Endodermal cell (in vitro differentiated cells): ENCODE measurements around the gene GCGR. TPM values are rescaled to one million over a fixed set of nuclear protein-coding genes. Genes with fewer than 3 reads are reported as not detected.
A peak's percentile ranks its signal among the peaks of the same experiment; 100 is the strongest.

Experiments
- DNase-seq: peaks from one replicate; pipeline ENCODE4 v3.0.0-alpha.2; 2017
- H3K27ac ChIP-seq: 2 replicates; pipeline ENCODE4 v1.5.1; 2013; ENCODE audit warnings: mild to moderate bottlenecking, low read depth, low read length, moderate library complexity
- H3K27me3 ChIP-seq: 2 replicates; pipeline ENCODE4 v1.6.1; 2013; ENCODE audit warnings: mild to moderate bottlenecking, low read length, moderate library complexity; ENCODE audit not compliant: insufficient read depth, control insufficient read depth, poor library complexity, severe bottlenecking
- H3K36me3 ChIP-seq: 2 replicates; pipeline ENCODE4 v1.7.0; 2013; ENCODE audit warnings: mild to moderate bottlenecking, low read length, moderate library complexity; ENCODE audit not compliant: control insufficient read depth, insufficient read depth
- H3K4me1 ChIP-seq: one replicate; pipeline ENCODE4 v1.7.0; 2013; ENCODE audit warnings: low read length; ENCODE audit not compliant: control insufficient read depth, insufficient read depth
- H3K4me3 ChIP-seq: 2 replicates; pipeline ENCODE4 v1.5.1; 2013; ENCODE audit warnings: mild to moderate bottlenecking, low read length, moderate library complexity
- H3K9ac ChIP-seq: 2 replicates; pipeline ENCODE4 v1.6.1; 2013; ENCODE audit warnings: mild to moderate bottlenecking, low read length, moderate library complexity; ENCODE audit not compliant: poor library complexity, severe bottlenecking; ENCODE audit errors: extremely low read depth
- H3K9me3 ChIP-seq: 2 replicates; pipeline ENCODE4 v1.6.1; 2013; ENCODE audit warnings: mild to moderate bottlenecking, low read length, moderate library complexity; ENCODE audit not compliant: control insufficient read depth
- H3K27ac Mint-ChIP-seq: 2 replicates; pipeline ENCODE4 v1.8.0; 2020; ENCODE audit warnings: mixed read lengths
- H3K27me3 Mint-ChIP-seq: 2 replicates; pipeline ENCODE4 v1.8.0; 2021; ENCODE audit warnings: mild to moderate bottlenecking, mixed read lengths; ENCODE audit not compliant: insufficient read depth
- H3K36me3 Mint-ChIP-seq: 2 replicates; pipeline ENCODE4 v1.8.0; 2020; ENCODE audit warnings: low read depth, mixed read lengths
- H3K4me1 Mint-ChIP-seq: 2 replicates; pipeline ENCODE4 v1.8.0; 2020; ENCODE audit warnings: mixed read lengths
- H3K4me3 Mint-ChIP-seq: 2 replicates; pipeline ENCODE4 v1.8.0; 2020; ENCODE audit warnings: mild to moderate bottlenecking, moderate library complexity, mixed read lengths
- H3K9me3 Mint-ChIP-seq: 2 replicates; pipeline ENCODE4 v1.8.0; 2020; ENCODE audit warnings: mild to moderate bottlenecking, mixed read lengths
- CTCF ChIP-seq: fragments of 200-600 bp; sonication (generic); conservative IDR thresholded peaks from 2 replicates; pipeline ENCODE4 v1.5.0; 2021; ENCODE audit warnings: antibody characterized with exemption, mild to moderate bottlenecking
- WGBS, 2 experiments: methylation state at CpG; one replicate each; pipeline versions ENCODE4 v1.1.5 to v1.1.7; 2013; ENCODE audit warnings: missing lambda C conversion rate in 2 of 2, mixed read lengths in 1 of 2; ENCODE audit not compliant: insufficient coverage in 1 of 2, insufficient read length in 1 of 2; 5-methylcytosine and 5-hydroxymethylcytosine counted together
- total RNA-seq, 2 donors: library from RNA; stranded (reverse); fragmentation: NEBNext Ultra II Directional in 1 of 2; extraction: Animal tissue kit (Norgen Biotek cat#: 25700) in 1 of 2; gene quantifications; 2 replicates in 1 of 2; 3 replicates in 1 of 2; pipeline ENCODE4 v1.2.1, GENCODE V29; 2021

GCGR gene
- total RNA-seq, 2 donors from 2014 or later, result 4.0 TPM; not detected in 1

GRCh38 chr17:81840826-81841778 lies 37.2 kb downstream of the GCGR start:
- H3K36me3 Mint-ChIP-seq, result peaks cover 29% of the 10 kb centered on the region
- Histone ChIP-seq H3K9me3 (no peaks in the 10 kb centered on the region), H3K27ac (peak overlapping the region; percentile 11), H3K4me1 (no peaks in the 10 kb centered on the region), H3K27me3 (no peaks in the 10 kb centered on the region), H3K4me3 (no peak overlapping the region), H3K9ac (no peak overlapping the region), H3K36me3 (peaks cover 37% of the 10 kb centered on the region)
- no peaks in the 10 kb centered on the region for H3K4me1 Mint-ChIP-seq
- TF ChIP-seq CTCF, result no peak
- 91 to 95% methylated on average over 28 to 40 of the region's 40 CpGs for WGBS, 2 experiments
- peak overlapping the region; percentile 48 for H3K27ac Mint-ChIP-seq
- no peak overlapping the region for H3K4me3 Mint-ChIP-seq
- no peaks in the 10 kb centered on the region for H3K9me3 Mint-ChIP-seq
- peak; percentile 72 for DNase-seq
- H3K27me3 Mint-ChIP-seq, result no peaks in the 10 kb centered on the region

- no peak overlapping the region for H3K27ac Mint-ChIP-seq
- no peaks in the 10 kb centered on the region for H3K27me3 Mint-ChIP-seq
- Histone ChIP-seq H3K4me3 (no peak overlapping the region), H3K27ac (no peak overlapping the region), H3K4me1 (no peaks in the 10 kb centered on the region), H3K36me3 (peaks cover 44% of the 10 kb centered on the region), H3K27me3 (no peaks in the 10 kb centered on the region), H3K9me3 (no peaks in the 10 kb centered on the region), H3K9ac (no peak overlapping the region)
- no peak overlapping the region for H3K4me3 Mint-ChIP-seq
- 89 to 96% methylated on average over 9 to 15 of the region's 15 CpGs for WGBS, 2 experiments
- TF ChIP-seq CTCF, result no peak
- peaks cover 36% of the 10 kb centered on the region for H3K36me3 Mint-ChIP-seq
- H3K4me1 Mint-ChIP-seq, result no peaks in the 10 kb centered on the region
- no peaks in the 10 kb centered on the region for H3K9me3 Mint-ChIP-seq
- no peak for DNase-seq
These were observed 37.9 kb downstream of the GCGR start for GRCh38 chr17:81841866-81842265.

GRCh38 chr17:81842378-81842724 lies 38.4 kb downstream of the GCGR start:
- no peak overlapping the region for H3K4me3 ChIP-seq
- no peak overlapping the region for H3K27ac Mint-ChIP-seq
- peaks cover 37% of the 10 kb centered on the region for H3K36me3 Mint-ChIP-seq
- DNase-seq, result no peak
- no peaks in the 10 kb centered on the region for H3K27me3 ChIP-seq
- WGBS, 2 experiments, result 97 to 98% methylated on average over 11 of the region's 11 CpGs
- H3K4me1 Mint-ChIP-seq, result no peaks in the 10 kb centered on the region
- no peak overlapping the region for H3K4me3 Mint-ChIP-seq
- H3K9me3 Mint-ChIP-seq, result no peaks in the 10 kb centered on the region
- H3K36me3 ChIP-seq, result peaks cover 49% of the 10 kb centered on the region
- H3K27ac ChIP-seq, result no peak overlapping the region
- no peak overlapping the region for H3K9ac ChIP-seq
- H3K4me1 ChIP-seq, result no peaks in the 10 kb centered on the region
- no peaks in the 10 kb centered on the region for H3K9me3 ChIP-seq
- TF ChIP-seq CTCF, result no peak
- no peaks in the 10 kb centered on the region for H3K27me3 Mint-ChIP-seq
